Measurements from ENCODE around the gene FARP1. TPM values are rescaled to one million over a fixed set of nuclear protein-coding genes. Genes with fewer than 3 reads are reported as not detected.
A peak's percentile ranks its signal among the peaks of the same experiment; 100 is the strongest.

Gene FARP1
- total RNA-seq, 4 donors from 2014 or later, result 103 to 172 (median 129) TPM

- no peaks in the 10 kb centered on the region for H3K9me3 ChIP-seq
- no peak for TF ChIP-seq POLR2A (IDR thresholded peaks at IDR 0.05)
- TF ChIP-seq, protein P1, sequence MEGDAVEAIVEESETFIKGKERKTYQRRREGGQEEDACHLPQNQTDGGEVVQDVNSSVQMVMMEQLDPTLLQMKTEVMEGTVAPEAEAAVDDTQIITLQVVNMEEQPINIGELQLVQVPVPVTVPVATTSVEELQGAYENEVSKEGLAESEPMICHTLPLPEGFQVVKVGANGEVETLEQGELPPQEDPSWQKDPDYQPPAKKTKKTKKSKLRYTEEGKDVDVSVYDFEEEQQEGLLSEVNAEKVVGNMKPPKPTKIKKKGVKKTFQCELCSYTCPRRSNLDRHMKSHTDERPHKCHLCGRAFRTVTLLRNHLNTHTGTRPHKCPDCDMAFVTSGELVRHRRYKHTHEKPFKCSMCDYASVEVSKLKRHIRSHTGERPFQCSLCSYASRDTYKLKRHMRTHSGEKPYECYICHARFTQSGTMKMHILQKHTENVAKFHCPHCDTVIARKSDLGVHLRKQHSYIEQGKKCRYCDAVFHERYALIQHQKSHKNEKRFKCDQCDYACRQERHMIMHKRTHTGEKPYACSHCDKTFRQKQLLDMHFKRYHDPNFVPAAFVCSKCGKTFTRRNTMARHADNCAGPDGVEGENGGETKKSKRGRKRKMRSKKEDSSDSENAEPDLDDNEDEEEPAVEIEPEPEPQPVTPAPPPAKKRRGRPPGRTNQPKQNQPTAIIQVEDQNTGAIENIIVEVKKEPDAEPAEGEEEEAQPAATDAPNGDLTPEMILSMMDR (IDR thresholded peaks at IDR 0.05), result no peak
- no peak for DNase-seq
- 92 to 94% methylated on average over 5 of the region's 5 CpGs for WGBS, 2 donors
- intact Hi-C loops (cut with DNase I), result no loop called here
- no peak overlapping the region for H3K27ac ChIP-seq
- H3K27me3 ChIP-seq, result no peaks in the 10 kb centered on the region
- H3K4me1 ChIP-seq, result peaks cover 48 to 54% of the 10 kb centered on the region in 2 donors
- no peaks in the 10 kb centered on the region for H3K36me3 ChIP-seq
- H3K4me3 ChIP-seq (replicated peaks in 1 of 3), result no peak overlapping the region
Observed at GRCh38 chr13:98297051-98297450, 154.2 kb downstream of the FARP1 start.

DNA sequence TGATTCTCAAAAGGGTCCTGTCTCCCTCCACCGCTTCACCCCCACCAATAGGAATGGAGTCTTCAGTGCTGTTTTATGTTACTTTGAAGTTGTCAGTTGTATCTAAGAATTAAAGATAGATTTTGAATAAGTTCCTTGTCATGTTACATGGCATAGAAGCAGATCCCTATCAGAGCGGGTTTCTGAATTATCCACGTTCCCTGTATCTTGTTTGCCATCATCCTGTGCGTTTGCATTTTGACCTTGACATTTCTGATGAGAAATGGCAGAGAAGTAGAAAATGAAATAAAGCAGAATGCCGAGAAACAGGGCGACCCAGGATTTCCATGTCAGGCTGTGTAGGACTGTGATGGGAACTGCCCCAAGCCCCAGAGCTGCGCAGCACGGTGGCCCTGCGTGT is 154.9 kb downstream of the FARP1 start:
- peaks cover 48 to 56% of the 10 kb centered on the region in 2 donors for H3K4me1 ChIP-seq
- intact Hi-C loops (cut with DNase I), result no loop called here
- DNase-seq, result no peak
- H3K27me3 ChIP-seq, result no peaks in the 10 kb centered on the region
- TF ChIP-seq, protein P1 (IDR thresholded peaks at IDR 0.05), result no peak
- no peak for TF ChIP-seq POLR2A (IDR thresholded peaks at IDR 0.05)
- WGBS, 2 donors, result 93 to 97% methylated on average over 9 of the region's 9 CpGs
- no peak overlapping the region for H3K4me3 ChIP-seq (replicated peaks in 1 of 3)
- H3K9me3 ChIP-seq, result no peaks in the 10 kb centered on the region
- no peak overlapping the region for H3K27ac ChIP-seq
- no peaks in the 10 kb centered on the region for H3K36me3 ChIP-seq

- intact Hi-C loops (cut with DNase I), result no loop called here
- DNase-seq, result no peak
- Histone ChIP-seq H3K27me3 (no peaks in the 10 kb centered on the region), H3K4me1 (peaks cover 40 to 50% of the 10 kb centered on the region in 2 donors), H3K9me3 (no peaks in the 10 kb centered on the region), H3K4me3 (replicated peaks in 1 of 3) (no peak overlapping the region), H3K36me3 (no peaks in the 10 kb centered on the region), H3K27ac (no peak overlapping the region)
- no peak for TF ChIP-seq POLR2A (IDR thresholded peaks at IDR 0.05)
- TF ChIP-seq, protein P1 (IDR thresholded peaks at IDR 0.05), result no peak
- WGBS, 2 donors, result 53 to 58% methylated on average over 3 of the region's 3 CpGs
Observed at GRCh38 chr13:98298599-98298998, 155.7 kb downstream of the FARP1 start.

DNA sequence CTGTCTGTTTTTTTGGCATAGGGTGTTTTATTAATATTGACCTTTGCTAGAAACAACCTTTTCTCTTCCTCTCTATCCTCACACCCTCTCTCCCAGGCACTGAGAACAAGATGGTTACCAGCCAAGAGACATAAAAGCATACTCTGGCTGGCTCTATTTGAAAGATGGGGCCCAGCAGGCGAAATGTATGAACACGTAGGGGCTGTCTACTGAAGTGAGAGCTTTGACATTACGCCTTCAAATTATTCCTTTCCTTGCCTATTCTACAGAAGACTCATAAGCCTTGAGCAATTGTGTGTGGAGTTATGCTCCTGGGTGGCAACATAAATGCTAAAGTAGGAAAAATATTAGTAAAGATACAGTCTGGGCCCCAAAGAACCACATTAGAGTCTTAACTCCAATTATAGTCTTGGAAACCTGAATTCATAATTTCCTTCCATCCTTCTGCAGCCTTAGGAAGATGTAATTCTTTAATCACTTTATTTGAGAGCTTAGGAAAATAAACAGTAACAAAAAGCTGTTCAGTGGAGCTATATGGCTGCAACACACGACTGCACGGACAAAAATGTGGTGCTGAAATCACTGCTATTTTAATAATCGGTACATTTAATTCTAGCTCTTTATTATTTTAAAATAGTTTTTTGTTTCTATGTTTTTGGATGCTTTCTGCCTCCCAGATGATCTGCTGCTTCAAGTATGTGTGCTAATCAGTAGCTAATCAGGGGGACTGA is 156.5 kb downstream of the FARP1 start:
- peak overlapping the region in 1 of 3 donors; percentile 32 for H3K27ac ChIP-seq
- H3K36me3 ChIP-seq, result no peaks in the 10 kb centered on the region
- 59 to 63% methylated on average over 6 of the region's 6 CpGs for WGBS, 2 donors
- no peaks in the 10 kb centered on the region for H3K9me3 ChIP-seq
- DNase-seq, result no peak
- no peaks in the 10 kb centered on the region for H3K27me3 ChIP-seq
- no peak for TF ChIP-seq POLR2A (IDR thresholded peaks at IDR 0.05)
- TF ChIP-seq, protein P1 (IDR thresholded peaks at IDR 0.05), result no peak
- H3K4me3 ChIP-seq (replicated peaks in 1 of 3), result no peak overlapping the region
- intact Hi-C loops (cut with DNase I), result no loop called here
- peaks cover 40 to 48% of the 10 kb centered on the region in 2 donors for H3K4me1 ChIP-seq

DNA sequence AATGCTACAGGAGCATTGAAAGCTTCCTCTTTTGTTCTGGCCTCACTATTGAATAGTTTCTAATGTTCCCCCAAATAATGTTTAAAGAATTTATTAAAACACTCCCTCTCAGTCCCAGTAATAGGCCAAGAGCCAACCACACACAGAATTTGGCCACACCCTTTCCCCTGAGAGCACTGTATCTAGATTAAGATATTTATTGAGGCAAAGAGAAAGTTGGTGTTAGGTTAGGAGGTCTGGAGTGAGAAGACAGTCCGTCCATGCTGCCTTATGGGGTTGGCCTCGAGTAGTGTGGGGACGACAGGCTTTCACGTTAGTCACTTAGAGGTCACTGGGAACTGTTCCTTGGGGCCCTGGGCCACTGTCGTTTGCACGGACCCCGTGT is 157.1 kb downstream of the FARP1 start:
- Histone ChIP-seq H3K36me3 (no peaks in the 10 kb centered on the region), H3K4me1 (peaks cover 40 to 48% of the 10 kb centered on the region in 2 donors), H3K27me3 (no peaks in the 10 kb centered on the region), H3K4me3 (replicated peaks in 1 of 3) (no peak overlapping the region), H3K27ac (peak overlapping the region in 1 of 3 donors; percentile 32), H3K9me3 (no peaks in the 10 kb centered on the region)
- TF ChIP-seq, protein P1 (IDR thresholded peaks at IDR 0.05), result no peak
- no peak for TF ChIP-seq POLR2A (IDR thresholded peaks at IDR 0.05)
- no peak for DNase-seq
- WGBS, 2 donors, result 59 to 67% methylated on average over 7 of the region's 7 CpGs
- intact Hi-C loops (cut with DNase I), result no loop called here
